Trophoblast cell (in vitro differentiated cells and primary cell): Measurements from ENCODE around the gene TBXAS1.

Source experiments
- DNase-seq, 2 donors: peaks; one replicate each; pipeline ENCODE4 v3.0.0-alpha.2; 2016
- H2AFZ ChIP-seq: 2 replicates; pipeline ENCODE4 v1.6.1; 2013; ENCODE audit warnings: low read length, moderate library complexity, mild to moderate bottlenecking; ENCODE audit not compliant: insufficient read depth, poor library complexity
- H2AK5ac ChIP-seq: 2 replicates; pipeline ENCODE4 v1.6.1; 2013; ENCODE audit warnings: mild to moderate bottlenecking, low read length
- H2BK120ac ChIP-seq: 2 replicates; pipeline ENCODE4 v1.6.1; 2013; ENCODE audit warnings: low read length, mild to moderate bottlenecking, moderate library complexity; ENCODE audit not compliant: insufficient read depth, poor library complexity
- H2BK12ac ChIP-seq: 2 replicates; pipeline ENCODE4 v1.6.1; 2013; ENCODE audit warnings: mild to moderate bottlenecking, low read length, moderate library complexity
- H2BK5ac ChIP-seq: 2 replicates; pipeline ENCODE4 v1.6.1; 2013; ENCODE audit warnings: low read length, low read depth, moderate library complexity, mild to moderate bottlenecking; ENCODE audit not compliant: poor library complexity
- H3K14ac ChIP-seq: 2 replicates; pipeline ENCODE4 v1.6.1; 2013; ENCODE audit warnings: mild to moderate bottlenecking, low read length
- H3K18ac ChIP-seq: 2 replicates; pipeline ENCODE4 v1.6.1; 2013; ENCODE audit warnings: mild to moderate bottlenecking, low read length
- H3K23ac ChIP-seq: 2 replicates; pipeline ENCODE4 v1.6.1; 2013; ENCODE audit warnings: low read length
- H3K27ac ChIP-seq: 2 replicates; pipeline ENCODE4 v1.5.1; 2013; ENCODE audit warnings: low read depth, mild to moderate bottlenecking, inconsistent platforms, low read length, moderate library complexity
- H3K27me3 ChIP-seq: 2 replicates; pipeline ENCODE4 v1.6.1; 2013; ENCODE audit warnings: inconsistent platforms, mild to moderate bottlenecking, low read length, moderate library complexity; ENCODE audit not compliant: insufficient read depth
- H3K36me3 ChIP-seq, 2 experiments: 1 replicate in 1 of 2; 2 replicates in 1 of 2; pipeline ENCODE4 v1.6.1; 2013; ENCODE audit warnings: low read length in 2 of 2, mild to moderate bottlenecking in 2 of 2, moderate library complexity in 1 of 2; ENCODE audit not compliant: insufficient read depth in 2 of 2, control insufficient read depth in 1 of 2
- H3K4ac ChIP-seq: 2 replicates; pipeline ENCODE4 v1.6.1; 2013; ENCODE audit warnings: low read depth, mild to moderate bottlenecking, low read length, moderate library complexity
- H3K4me1 ChIP-seq, 2 experiments: 1 replicate in 1 of 2; 2 replicates in 1 of 2; pipeline ENCODE4 v1.6.1; 2013; ENCODE audit warnings: low read length in 2 of 2, mild to moderate bottlenecking in 2 of 2, moderate library complexity in 1 of 2; ENCODE audit not compliant: insufficient read depth in 2 of 2, control insufficient read depth in 1 of 2
- H3K4me2 ChIP-seq: 2 replicates; pipeline ENCODE4 v1.6.1; 2013; ENCODE audit warnings: inconsistent platforms, mild to moderate bottlenecking, low read length, moderate library complexity
- H3K4me3 ChIP-seq: 2 replicates; pipeline ENCODE4 v1.5.1; 2013; ENCODE audit warnings: mild to moderate bottlenecking, low read depth, low read length, inconsistent platforms
- H3K79me1 ChIP-seq: one replicate; pipeline ENCODE4 v1.6.1; 2013; ENCODE audit warnings: low read length
- H3K79me2 ChIP-seq: 2 replicates; pipeline ENCODE4 v1.6.1; 2013; ENCODE audit warnings: low read length, mild to moderate bottlenecking; ENCODE audit not compliant: control insufficient read depth, insufficient read depth, poor library complexity
- H3K9ac ChIP-seq: 2 replicates; pipeline ENCODE4 v1.6.1; 2013; ENCODE audit warnings: mild to moderate bottlenecking, low read length
- H3K9me3 ChIP-seq: 2 replicates; pipeline ENCODE4 v1.6.1; 2013; ENCODE audit warnings: low read depth, mild to moderate bottlenecking, control low read depth, inconsistent platforms, low read length; ENCODE audit not compliant: insufficient read depth
- H4K12ac ChIP-seq: 2 replicates; pipeline ENCODE4 v1.6.1; 2013; ENCODE audit warnings: low read depth, mild to moderate bottlenecking, low read length, moderate library complexity
- H4K8ac ChIP-seq: 2 replicates; pipeline ENCODE4 v1.6.1; 2013; ENCODE audit warnings: low read depth, mild to moderate bottlenecking, low read length, moderate library complexity
- H4K91ac ChIP-seq: one replicate; pipeline ENCODE4 v1.6.1; 2013; ENCODE audit warnings: low read depth, mild to moderate bottlenecking, low read length, moderate library complexity
- WGBS: extraction: QIAGEN DNeasy Blood & Tissue Kit; methylation state at CpG from one replicate; pipeline ENCODE4 v1.1.7; 2013; ENCODE audit warnings: missing lambda C conversion rate; ENCODE audit not compliant: insufficient read length, insufficient coverage; ENCODE audit errors: extremely low coverage; 5-methylcytosine and 5-hydroxymethylcytosine counted together

TBXAS1 gene

GRCh38 chr7:139866047-139866837, 37.2 kb downstream of the TBXAS1 start:
- DNase-seq, result no peak
- H3K18ac ChIP-seq, result no peak overlapping the region
- H3K4me3 ChIP-seq, result no peak overlapping the region
- H3K4me1 ChIP-seq, result no peaks in the 10 kb centered on the region
- no peak overlapping the region for H2AFZ ChIP-seq
- H4K8ac ChIP-seq, result no peak overlapping the region
- no peak overlapping the region for H3K14ac ChIP-seq
- H4K91ac ChIP-seq, result no peak overlapping the region
- no peak overlapping the region for H3K23ac ChIP-seq
- H2BK120ac ChIP-seq, result no peak overlapping the region
- WGBS, result no CpG with 5 or more reads among the region's 7 CpGs
- H4K12ac ChIP-seq, result no peak overlapping the region
- H3K9ac ChIP-seq, result no peak overlapping the region
- no peaks in the 10 kb centered on the region for H3K9me3 ChIP-seq
- no peaks in the 10 kb centered on the region for H3K27me3 ChIP-seq
- H3K4ac ChIP-seq, result no peak overlapping the region
- H3K79me1 ChIP-seq, result no peaks in the 10 kb centered on the region
- no peaks in the 10 kb centered on the region for H3K79me2 ChIP-seq
- no peak overlapping the region for H3K4me2 ChIP-seq
- no peaks in the 10 kb centered on the region for H3K36me3 ChIP-seq
- H2BK12ac ChIP-seq, result no peak overlapping the region
- H2AK5ac ChIP-seq, result no peak overlapping the region
- H2BK5ac ChIP-seq, result no peak overlapping the region
- H3K27ac ChIP-seq, result no peak overlapping the region

- no peak overlapping the region for H2BK120ac ChIP-seq
- no peak overlapping the region for H2BK5ac ChIP-seq
- no peaks in the 10 kb centered on the region for H3K9me3 ChIP-seq
- no peak overlapping the region for H3K27ac ChIP-seq
- H3K4me3 ChIP-seq, result no peak overlapping the region
- DNase-seq, result no peak
- no peak overlapping the region for H4K12ac ChIP-seq
- no peak overlapping the region for H4K8ac ChIP-seq
- no peak overlapping the region for H3K9ac ChIP-seq
- H3K23ac ChIP-seq, result no peak overlapping the region
- no peak overlapping the region for H3K4me2 ChIP-seq
- no peak overlapping the region for H3K18ac ChIP-seq
- H2AFZ ChIP-seq, result no peak overlapping the region
- H3K4ac ChIP-seq, result no peak overlapping the region
- no peaks in the 10 kb centered on the region for H3K36me3 ChIP-seq
- WGBS, result no CpG with 5 or more reads among the region's 8 CpGs
- no peak overlapping the region for H2BK12ac ChIP-seq
- H3K27me3 ChIP-seq, result no peaks in the 10 kb centered on the region
- H2AK5ac ChIP-seq, result no peak overlapping the region
- H3K14ac ChIP-seq, result no peak overlapping the region
- no peaks in the 10 kb centered on the region for H3K79me1 ChIP-seq
- no peaks in the 10 kb centered on the region for H3K4me1 ChIP-seq
- H4K91ac ChIP-seq, result no peak overlapping the region
- H3K79me2 ChIP-seq, result no peaks in the 10 kb centered on the region
Measured at GRCh38 chr7:139867847-139868246, 38.8 kb downstream of the TBXAS1 start.

DNA sequence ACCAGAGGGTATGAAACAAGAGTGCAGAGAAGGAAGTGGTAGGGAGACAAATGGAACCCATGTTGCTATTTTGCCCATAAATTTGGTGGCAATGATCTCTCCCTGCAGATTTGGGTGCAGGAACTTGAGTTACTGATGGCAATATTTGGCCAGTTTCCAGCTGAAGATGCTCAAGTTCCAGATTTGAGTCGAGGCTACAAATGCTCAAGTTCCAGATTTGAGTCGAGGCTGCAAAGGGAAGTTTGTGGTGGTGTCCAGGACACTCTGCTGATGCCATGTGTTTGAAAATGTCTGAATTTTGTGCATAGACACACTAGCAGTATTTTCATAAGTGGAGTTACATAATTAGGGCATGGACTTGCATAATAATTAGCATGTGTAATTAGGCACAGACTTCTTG, 40.8 kb downstream of the TBXAS1 start:
- Histone ChIP-seq H3K27ac (no peak overlapping the region), H3K79me2 (no peaks in the 10 kb centered on the region), H4K12ac (no peak overlapping the region), H2BK12ac (no peak overlapping the region), H3K4me2 (no peak overlapping the region), H2AK5ac (no peak overlapping the region), H3K4me3 (no peak overlapping the region), H4K8ac (no peak overlapping the region), H3K23ac (no peak overlapping the region), H3K9me3 (no peaks in the 10 kb centered on the region), H3K18ac (no peak overlapping the region), H3K9ac (no peak overlapping the region), H3K4me1 (no peaks in the 10 kb centered on the region), H2BK120ac (no peak overlapping the region), H4K91ac (no peak overlapping the region), H3K27me3 (no peaks in the 10 kb centered on the region), H2AFZ (no peak overlapping the region), H3K4ac (no peak overlapping the region), H3K79me1 (no peaks in the 10 kb centered on the region), H2BK5ac (no peak overlapping the region), H3K14ac (no peak overlapping the region), H3K36me3 (no peaks in the 10 kb centered on the region)
- no peak for DNase-seq
- no CpG with 5 or more reads among the region's 2 CpGs for WGBS

GRCh38 chr7:139870380-139870779, 41.3 kb downstream of the TBXAS1 start:
- H4K12ac ChIP-seq, result no peak overlapping the region
- no peak for DNase-seq

More at GRCh38 chr7:139870380-139870779, 41.3 kb downstream of the TBXAS1 start:
- Histone ChIP-seq H3K4me3 (no peak overlapping the region), H2BK12ac (no peak overlapping the region), H3K23ac (no peak overlapping the region), H2AFZ (no peak overlapping the region), H3K79me2 (no peaks in the 10 kb centered on the region), H2BK5ac (no peak overlapping the region), H3K9me3 (no peaks in the 10 kb centered on the region), H4K8ac (no peak overlapping the region), H3K4me1 (no peaks in the 10 kb centered on the region), H3K18ac (no peak overlapping the region), H2AK5ac (no peak overlapping the region), H3K36me3 (no peaks in the 10 kb centered on the region), H3K14ac (no peak overlapping the region), H4K91ac (no peak overlapping the region), H3K4ac (no peak overlapping the region), H2BK120ac (no peak overlapping the region), H3K27ac (no peak overlapping the region), H3K27me3 (no peaks in the 10 kb centered on the region), H3K4me2 (no peak overlapping the region), H3K79me1 (no peaks in the 10 kb centered on the region), H3K9ac (no peak overlapping the region)
- no CpG with 5 or more reads among the region's 7 CpGs for WGBS
